SKM-1 (cell line): ENCODE results near the gene C5orf15.
"Not testable (repeated sequence)": the region's sequence is repeated elsewhere in the genome, so short reads cannot be mapped to it uniquely, and the experiment has no call there.

ENCODE experiments used
- DNase-seq: peaks from one replicate; lab custom pipeline; 2025; ENCODE audit not compliant: unreplicated experiment; lab: John Stamatoyannopoulos, UW

Gene C5orf15

GRCh38 chr5:133994297-133994989 lies 26.0 kb upstream of the C5orf15 start:
- DNase-seq: no peak

GRCh38 chr5:133993185-133993936 lies 24.9 kb upstream of the C5orf15 start:
- no peak for DNase-seq

- no peak for DNase-seq
Observed at GRCh38 chr5:133992429-133993155, 24.2 kb upstream of the C5orf15 start.

GRCh38 chr5:133991171-133991910 lies 22.9 kb upstream of the C5orf15 start:
- no peak for DNase-seq

GRCh38 chr5:133990396-133990795 lies 22.0 kb upstream of the C5orf15 start:
- no peak for DNase-seq

- no peak for DNase-seq
Observed at GRCh38 chr5:133985540-133986180, 17.2 kb upstream of the C5orf15 start.

GRCh38 chr5:133983674-133984073 lies 15.2 kb upstream of the C5orf15 start:
- DNase-seq: no peak

- no peak for DNase-seq
Observed at GRCh38 chr5:133981714-133982113, 13.3 kb upstream of the C5orf15 start.

GRCh38 chr5:133980652-133981051 lies 12.2 kb upstream of the C5orf15 start:
- DNase-seq: no peak

- no peak for DNase-seq
Observed at GRCh38 chr5:133978943-133979342, 10.5 kb upstream of the C5orf15 start.

- no peak for DNase-seq
Observed at GRCh38 chr5:133977858-133978257, 9.4 kb upstream of the C5orf15 start.

GRCh38 chr5:133977161-133977787 lies 8.8 kb upstream of the C5orf15 start:
- DNase-seq: no peak

- DNase-seq: not testable (repeated sequence)
Observed at GRCh38 chr5:133975546-133975945, 7.1 kb upstream of the C5orf15 start.

GRCh38 chr5:133974142-133974541 lies 5.7 kb upstream of the C5orf15 start:
- DNase-seq: no peak

- no peak for DNase-seq
Observed at GRCh38 chr5:133970325-133970909, 2.0 kb upstream of the C5orf15 start.

GRCh38 chr5:133969654-133970324 lies 1.4 kb upstream of the C5orf15 start:
- DNase-seq: no peak

GRCh38 chr5:133967698-133968203 lies 674 bp downstream of the C5orf15 start:
- DNase-seq: no peak

GRCh38 chr5:133967124-133967523 lies 1.3 kb downstream of the C5orf15 start:
- no peak for DNase-seq

GRCh38 chr5:133966090-133966489 lies 2.3 kb downstream of the C5orf15 start:
- DNase-seq: no peak
